WTC11 (cell line): ENCODE results near the gene FOXJ2. TPM values are rescaled to one million over a fixed set of nuclear protein-coding genes. Genes with fewer than 3 reads are reported as not detected.

ENCODE experiments used
- ATAC-seq: fragments of 200-7000 bp; cut with Tn5 transposase; 2 replicates; pipeline ENCODE4 v1.10.0; 2021; ENCODE audit warnings: mild to moderate bottlenecking, moderate library complexity
- CTCF ChIA-PET: fragments of 300-600 bp; sonication (Branson Sonifier 250); formaldehyde crosslinking; loops from one replicate; lab custom pipeline; 2021; ENCODE audit warnings: antibody characterized with exemption; lab: Charles Lee
- POLR2A ChIA-PET: fragments of 350-600 bp; sonication (Branson Sonifier 250); formaldehyde crosslinking; loops from one replicate; lab custom pipeline; 2021; ENCODE audit warnings: antibody characterized with exemption; lab: Charles Lee
- DNase-seq: peaks from one replicate; pipeline ENCODE4 v3.0.0; 2021; ENCODE audit warnings: low spot score
- H3K27ac Mint-ChIP-seq: 2 replicates; pipeline ENCODE4 v1.8.0; 2021; ENCODE audit warnings: mixed read lengths
- H3K27me3 Mint-ChIP-seq: 2 replicates; pipeline ENCODE4 v1.8.0; 2021; ENCODE audit warnings: low read depth, mild to moderate bottlenecking, moderate library complexity, mixed read lengths
- H3K36me3 Mint-ChIP-seq: 2 replicates; pipeline ENCODE4 v1.8.0; 2021; ENCODE audit warnings: mixed read lengths
- H3K4me1 Mint-ChIP-seq: 2 replicates; pipeline ENCODE4 v1.8.0; 2022; ENCODE audit warnings: mixed read lengths
- H3K4me3 Mint-ChIP-seq: 2 replicates; pipeline ENCODE4 v1.8.0; 2021; ENCODE audit warnings: mild to moderate bottlenecking, moderate library complexity, mixed read lengths
- H3K9me3 Mint-ChIP-seq: 2 replicates; pipeline ENCODE4 v1.8.0; 2021; ENCODE audit warnings: mixed read lengths
- AFF4 ChIP-seq: sonication (generic); formaldehyde crosslinking; IDR thresholded peaks from 2 replicates; pipeline ENCODE4 v1.8.1; 2023; ENCODE audit warnings: mild to moderate bottlenecking, missing genetic modification reagents, borderline replicate concordance
- ATF2 ChIP-seq: sonication (generic); formaldehyde crosslinking; IDR thresholded peaks from 2 replicates; pipeline ENCODE4 v1.8.1; 2022; ENCODE audit warnings: low read depth, missing genetic modification reagents, borderline replicate concordance
- CREM ChIP-seq: sonication (generic); formaldehyde crosslinking; IDR thresholded peaks from 2 replicates; pipeline ENCODE4 v1.8.1; 2022; ENCODE audit warnings: mild to moderate bottlenecking, missing genetic modification reagents, moderate library complexity
- E2F4 ChIP-seq: sonication (generic); formaldehyde crosslinking; IDR thresholded peaks from 2 replicates; pipeline ENCODE4 v1.8.1; 2022; ENCODE audit warnings: low read depth, mild to moderate bottlenecking, moderate library complexity, missing genetic modification reagents, borderline replicate concordance
- ERG ChIP-seq: fragments of 250-450 bp; sonication (Bioruptor Pico); IDR thresholded peaks from 2 replicates; pipeline ENCODE4 v1.8.0; 2021; ENCODE audit warnings: mild to moderate bottlenecking
- FOXP1 ChIP-seq: sonication (generic); formaldehyde crosslinking; IDR thresholded peaks from 2 replicates; pipeline ENCODE4 v1.8.0; 2022; ENCODE audit warnings: missing genetic modification reagents, mild to moderate bottlenecking, moderate library complexity, borderline replicate concordance
- FOXP4 ChIP-seq: sonication (generic); formaldehyde crosslinking; IDR thresholded peaks from 2 replicates; pipeline ENCODE4 v1.8.0; 2022; ENCODE audit warnings: mild to moderate bottlenecking, missing genetic modification reagents
- MAX ChIP-seq: sonication (generic); formaldehyde crosslinking; IDR thresholded peaks from 2 replicates; pipeline ENCODE4 v1.8.0; 2022; ENCODE audit warnings: mild to moderate bottlenecking, missing genetic modification reagents
- NFYB ChIP-seq: sonication (generic); formaldehyde crosslinking; conservative IDR thresholded peaks from 2 replicates; pipeline ENCODE4 v1.8.0; 2022; ENCODE audit warnings: low read depth, missing genetic modification reagents
- NR1H2 ChIP-seq: sonication (generic); formaldehyde crosslinking; IDR thresholded peaks from 2 replicates; pipeline ENCODE4 v1.9.0; 2021; ENCODE audit warnings: mild to moderate bottlenecking, moderate library complexity, missing genetic modification reagents
- NR2C2 ChIP-seq: sonication (generic); formaldehyde crosslinking; IDR thresholded peaks from 2 replicates; pipeline ENCODE4 v1.8.0; 2022; ENCODE audit warnings: mild to moderate bottlenecking, missing genetic modification reagents
- NR3C1 ChIP-seq: sonication (generic); formaldehyde crosslinking; conservative IDR thresholded peaks from 2 replicates; pipeline ENCODE4 v1.8.1; 2023; ENCODE audit warnings: low read depth, mild to moderate bottlenecking, missing genetic modification reagents
- PREB ChIP-seq: sonication (generic); formaldehyde crosslinking; IDR thresholded peaks from 2 replicates; pipeline ENCODE4 v1.8.1; 2022; ENCODE audit warnings: mild to moderate bottlenecking, missing genetic modification reagents, moderate library complexity, borderline replicate concordance
- TCF7 ChIP-seq: sonication (generic); formaldehyde crosslinking; IDR thresholded peaks from 2 replicates; pipeline ENCODE4 v1.8.0; 2022; ENCODE audit warnings: mild to moderate bottlenecking, low read depth, missing genetic modification reagents, moderate library complexity
- TEAD4 ChIP-seq: sonication (generic); formaldehyde crosslinking; IDR thresholded peaks from 2 replicates; pipeline ENCODE4 v1.8.0; 2022; ENCODE audit warnings: mild to moderate bottlenecking, missing genetic modification reagents
- USF2 ChIP-seq: sonication (generic); formaldehyde crosslinking; IDR thresholded peaks from 2 replicates; pipeline ENCODE4 v1.8.1; 2023; ENCODE audit warnings: mild to moderate bottlenecking, missing genetic modification reagents, moderate library complexity
- ZNF232 ChIP-seq: sonication (generic); formaldehyde crosslinking; IDR thresholded peaks from 2 replicates; pipeline ENCODE4 v1.8.0; 2022; ENCODE audit warnings: mild to moderate bottlenecking, missing genetic modification reagents
- ZNF671 ChIP-seq: fragments of 250-450 bp; sonication (Bioruptor Pico); IDR thresholded peaks from 2 replicates; pipeline ENCODE4 v1.8.0; 2021; ENCODE audit warnings: mild to moderate bottlenecking
- ZSCAN18 ChIP-seq: fragments of 250-450 bp; sonication (Bioruptor Pico); IDR thresholded peaks from 2 replicates; pipeline ENCODE4 v2.1.2; 2022; ENCODE audit warnings: mild to moderate bottlenecking, moderate library complexity
- total RNA-seq: library from RNA; stranded (reverse); gene quantifications from 3 replicates; pipeline ENCODE4 v1.2.3, GENCODE V29; 2021

The FOXJ2 gene
- total RNA-seq, 1 experiment from 2014 or later: 12.7 TPM

GRCh38 chr12:8064131-8064530 is 31.6 kb downstream of the FOXJ2 start:
- no peaks in the 10 kb centered on the region for H3K36me3 Mint-ChIP-seq
- CTCF ChIA-PET: interaction anchor here (0.6 kb wide), 1 partner anchor 175 kb away, joined by 4 read pairs; no protein-coding TSS in a partner anchor
- no peak overlapping the region for H3K4me3 Mint-ChIP-seq
- H3K9me3 Mint-ChIP-seq: no peaks in the 10 kb centered on the region
- no peak overlapping the region for H3K27ac Mint-ChIP-seq
- DNase-seq (no peak), ATAC-seq (no peak)
- TF ChIP-seq NR2C2 (CRISPR knock-in tag) (no peak), NR1H2 (CRISPR knock-in tag) (no peak), ZNF671 (CRISPR knock-in tag) (no peak), NR3C1 (CRISPR knock-in tag) (no peak), TEAD4 (CRISPR knock-in tag) (no peak), USF2 (CRISPR knock-in tag) (no peak), MAX (CRISPR knock-in tag) (no peak), FOXP1 (CRISPR knock-in tag) (no peak)
- no peaks in the 10 kb centered on the region for H3K27me3 Mint-ChIP-seq
- POLR2A ChIA-PET: no interaction called here
- no peaks in the 10 kb centered on the region for H3K4me1 Mint-ChIP-seq

- H3K9me3 Mint-ChIP-seq: no peaks in the 10 kb centered on the region
- H3K4me1 Mint-ChIP-seq: no peaks in the 10 kb centered on the region
- no peak within 1 kb of the TSS for H3K27ac Mint-ChIP-seq
- H3K27me3 Mint-ChIP-seq: no peaks in the 10 kb centered on the region
- H3K4me3 Mint-ChIP-seq: no peak within 1 kb of the TSS
- CTCF ChIA-PET: interaction anchor here (0.8 to 1.7 kb wide), 3 partner anchors 13 to 47 kb away, joined by 3 to 6 read pairs (median 4); no protein-coding TSS in a partner anchor
- DNase-seq (no peak), ATAC-seq (no peak)
- POLR2A ChIA-PET: no interaction called here
- no peaks in the 10 kb centered on the region for H3K36me3 Mint-ChIP-seq
- TF ChIP-seq ZNF232 (no peak), ERG (CRISPR knock-in tag) (no peak), AFF4 (no peak), NFYB (CRISPR knock-in tag) (no peak), ZSCAN18 (CRISPR knock-in tag) (no peak), FOXP4 (no peak), PREB (no peak), ATF2 (no peak), TCF7 (no peak), CREM (CRISPR knock-in tag) (no peak), E2F4 (CRISPR knock-in tag) (no peak), NR2C2 (CRISPR knock-in tag) (no peak)
Observed at GRCh38 chr12:8065991-8066594, 33.6 kb downstream of the FOXJ2 start, which contains the start of gene C3AR1. Gene C3AR1 (minus strand): TSS chr12:8066359. CDS start chr12:8060185, 6,174 bp downstream.
